Breast epithelium (tissue), 4 donors: ENCODE results near the gene SLC22A31. TPM values are rescaled to one million over a fixed set of nuclear protein-coding genes. Genes with fewer than 3 reads are reported as not detected.
A peak's percentile ranks its signal among the peaks of the same experiment; 100 is the strongest.

Experiments
- DNase-seq, 2 donors: peaks; one replicate each; pipeline ENCODE4 v3.0.0-alpha.2; 2019; ENCODE audit warnings: low spot score in 2 of 2
- H3K27ac ChIP-seq, 2 donors: fragments of 200-600 bp; sonication (generic) in 1 of 2; one replicate each; pipeline ENCODE4 v1.5.1; 2016 to 2019; ENCODE audit warnings: mild to moderate bottlenecking in 1 of 2
- H3K27me3 ChIP-seq, 2 donors: fragments of 200-600 bp; sonication (generic) in 1 of 2; one replicate each; pipeline versions ENCODE4 v1.5.1 to v1.6.0; 2017 to 2019; ENCODE audit warnings: control low read depth in 1 of 2, mild to moderate bottlenecking in 1 of 2
- H3K36me3 ChIP-seq: fragments of 200-600 bp; one replicate; pipeline ENCODE4 v1.5.1; 2019
- H3K4me1 ChIP-seq, 2 donors: fragments of 200-600 bp; sonication (generic); one replicate each; pipeline ENCODE4 v1.5.1; 2016 to 2019; ENCODE audit warnings: control low read depth in 1 of 2
- H3K4me3 ChIP-seq, 3 donors: fragments of 200-600 bp; sonication (generic); 1 replicate in 2 of 3; 2 replicates in 1 of 3; pipeline ENCODE4 v1.5.1; 2016 to 2019; ENCODE audit warnings: mild to moderate bottlenecking in 3 of 3, moderate library complexity in 2 of 3
- H3K9me3 ChIP-seq, 2 donors: fragments of 200-600 bp; sonication (generic) in 1 of 2; one replicate each; pipeline ENCODE4 v1.5.1; 2016 to 2019; ENCODE audit warnings: control low read depth in 1 of 2
- CTCF ChIP-seq, 3 donors: fragments of 450-650 bp; IDR thresholded peaks; one replicate each; pipeline ENCODE4 v1.5.1; 2016 to 2017; ENCODE audit warnings: antibody characterized with exemption in 3 of 3, mild to moderate bottlenecking in 3 of 3, moderate library complexity in 3 of 3
- POLR2A ChIP-seq: fragments of 450-650 bp; IDR thresholded peaks from one replicate; pipeline ENCODE4 v1.6.1; 2016; ENCODE audit warnings: antibody characterized with exemption, mild to moderate bottlenecking, moderate library complexity
- POLR2AphosphoS5 ChIP-seq, 3 donors: sonication (generic); formaldehyde crosslinking; IDR thresholded peaks; one replicate each; pipeline ENCODE4 v1.6.1; 2017; ENCODE audit warnings: antibody characterized with exemption in 3 of 3
- intact Hi-C: fragments of 100-400 bp; cut with DNase I; formaldehyde crosslinking; loops from one replicate; pipeline ENCODE4 v1.15.1; 2023; ENCODE audit warnings: low total_unique reads
- total RNA-seq, 3 donors: library from RNA; depleted of rRNA; stranded (reverse); fragments of >200 nt; gene quantifications; one replicate each; pipeline ENCODE4 v1.1.0, GENCODE V29; 2016

SLC22A31 gene
- total RNA-seq, 3 donors from 2014 or later = not detected

DNA sequence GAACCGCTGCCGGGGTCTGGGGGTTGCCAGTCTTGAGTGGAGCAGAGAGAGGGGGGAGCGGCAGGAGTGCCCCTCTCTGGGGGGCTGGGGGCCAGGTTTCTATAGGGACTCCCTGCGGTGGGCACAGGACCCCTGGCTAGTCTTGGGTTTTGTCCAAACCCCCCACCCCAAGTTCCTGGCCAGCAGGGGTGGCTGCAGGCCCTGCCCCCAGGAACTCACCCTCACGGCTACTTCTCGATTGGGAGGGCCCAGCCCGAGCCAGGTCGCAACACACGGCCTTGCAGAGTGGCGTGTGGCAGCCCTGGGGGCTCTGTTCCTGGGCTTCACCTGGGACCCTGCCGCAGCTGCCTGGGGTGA is 28.2 kb downstream of the SLC22A31 start:
- no peak for DNase-seq
- peaks cover 4 to 40% of the 10 kb centered on the region in 2 donors for H3K27me3 ChIP-seq
- H3K36me3 ChIP-seq = no peaks in the 10 kb centered on the region
- H3K4me1 ChIP-seq = peaks cover 0 to 21% of the 10 kb centered on the region in 2 donors
- intact Hi-C loops = loop anchor here (10.0 kb wide), 1 partner anchor 453 kb away; no protein-coding TSS in a partner anchor
- H3K4me3 ChIP-seq = no peak overlapping the region
- no peak for TF ChIP-seq POLR2AphosphoS5 (IDR thresholded peaks at IDR 0.05)
- no peaks in the 10 kb centered on the region for H3K9me3 ChIP-seq
- H3K27ac ChIP-seq = no peak overlapping the region

DNA sequence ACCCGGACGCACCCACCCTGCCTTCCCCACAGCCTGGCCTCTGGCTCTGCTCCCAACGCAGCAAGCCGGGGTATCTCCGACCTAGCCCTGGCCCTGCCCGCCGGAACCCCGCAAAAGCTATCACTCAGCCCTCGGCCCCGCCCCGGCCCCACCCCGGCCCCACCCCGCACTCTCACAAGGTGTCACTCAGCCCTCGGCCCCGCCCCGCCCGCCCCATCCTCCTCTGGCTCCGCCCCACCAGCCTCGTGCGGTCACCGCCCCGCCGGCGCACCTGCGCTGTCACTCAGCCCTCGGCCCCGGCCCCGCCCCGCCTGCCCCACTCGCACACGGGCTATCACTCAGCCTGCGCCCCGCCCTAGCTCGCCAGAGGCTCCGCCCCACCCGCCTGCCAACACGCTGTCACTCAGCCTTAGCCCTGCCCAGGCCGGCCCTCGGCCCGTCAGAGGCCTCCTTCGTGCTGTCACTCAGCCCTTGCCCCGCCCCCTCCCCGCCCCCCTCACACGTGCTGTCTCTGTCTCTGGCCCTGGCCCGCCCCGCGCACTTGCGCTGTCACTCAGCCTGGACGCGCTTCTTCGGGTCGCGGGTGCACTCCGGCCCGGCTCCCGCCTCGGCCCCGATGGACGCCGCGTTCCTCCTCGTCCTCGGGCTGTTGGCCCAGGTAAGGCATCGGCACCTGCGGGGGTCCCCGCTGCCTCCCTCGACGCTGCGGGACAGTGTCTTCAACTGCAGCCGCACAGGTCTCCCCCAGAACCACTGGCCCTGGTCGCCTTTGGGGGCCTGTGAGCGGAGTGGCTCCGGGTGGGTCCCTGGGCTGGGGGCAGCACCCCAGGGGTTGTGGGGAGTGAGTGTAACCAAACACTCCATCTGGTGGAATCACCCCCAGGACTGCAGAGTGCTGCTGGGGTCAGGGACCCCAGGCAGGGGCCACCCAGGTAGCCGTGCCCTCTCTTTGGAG is 28.8 kb downstream of the SLC22A31 start, which contains the start of gene CDH15:
TSS of gene CDH15 (plus strand) at position 533 of the 955 bp plus-strand sequence. CDS start at position 617, 84 bp downstream.
- intact Hi-C loops = loop anchor here (10.0 kb wide), 1 partner anchor 453 kb away; no protein-coding TSS in a partner anchor
- H3K9me3 ChIP-seq = no peaks in the 10 kb centered on the region
- TF ChIP-seq CTCF (IDR thresholded peaks at IDR 0.05) (no peak), POLR2AphosphoS5 (IDR thresholded peaks at IDR 0.05) (no peak), POLR2A (no peak)
- H3K27me3 ChIP-seq = peaks cover 4 to 38% of the 10 kb centered on the region in 2 donors
- peak within 1 kb of the TSS in 2 of 3 donors; percentile 44 to 64 for H3K4me3 ChIP-seq
- peaks cover 0 to 21% of the 10 kb centered on the region in 2 donors for H3K4me1 ChIP-seq
- DNase-seq = peak; percentile 94
- H3K36me3 ChIP-seq = no peaks in the 10 kb centered on the region
- no peak within 1 kb of the TSS for H3K27ac ChIP-seq

GRCh38 chr16:89170346-89171215 is 29.8 kb downstream of the SLC22A31 start:
- intact Hi-C loops = loop anchor here (10.0 kb wide), 1 partner anchor 454 kb away; no protein-coding TSS in a partner anchor
- Histone ChIP-seq H3K27ac (no peak overlapping the region), H3K4me1 (peaks cover 0 to 21% of the 10 kb centered on the region in 2 donors), H3K27me3 (peaks cover 4 to 32% of the 10 kb centered on the region in 2 donors), H3K4me3 (peak overlapping the region in 2 of 3 donors; percentile 44 to 64), H3K36me3 (no peaks in the 10 kb centered on the region), H3K9me3 (no peaks in the 10 kb centered on the region)
- DNase-seq = no peak
- TF ChIP-seq CTCF (IDR thresholded peaks at IDR 0.05) (no peak), POLR2A (no peak), POLR2AphosphoS5 (IDR thresholded peaks at IDR 0.05) (no peak)

DNA sequence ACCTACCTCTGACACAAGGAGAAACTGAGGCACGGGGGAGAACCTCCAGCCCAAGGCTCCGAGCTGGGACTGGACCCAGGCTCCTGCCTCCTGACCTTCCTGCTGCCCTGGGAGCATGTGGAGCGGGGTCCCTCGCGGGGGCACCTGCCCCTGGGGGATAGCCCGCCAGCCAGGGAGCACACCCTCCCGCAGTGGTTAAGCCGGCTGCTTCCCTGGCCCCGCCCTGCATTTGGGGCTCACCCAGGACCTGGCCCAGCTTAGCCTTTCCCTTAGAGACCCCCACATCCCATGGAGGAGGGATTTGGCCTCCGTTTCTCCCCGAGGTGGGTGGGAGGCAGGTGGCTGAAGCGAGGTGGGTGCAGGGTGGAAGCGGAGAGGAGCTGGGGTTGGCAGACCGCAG is 30.6 kb downstream of the SLC22A31 start:
- Histone ChIP-seq H3K36me3 (no peaks in the 10 kb centered on the region), H3K27me3 (peaks cover 4 to 32% of the 10 kb centered on the region in 2 donors), H3K27ac (no peak overlapping the region), H3K9me3 (no peaks in the 10 kb centered on the region), H3K4me1 (peaks cover 0 to 13% of the 10 kb centered on the region in 2 donors), H3K4me3 (no peak overlapping the region)
- no peak for TF ChIP-seq POLR2A
- DNase-seq = no peak
- intact Hi-C loops = loop anchor here (10.0 kb wide), 1 partner anchor 455 kb away; no protein-coding TSS in a partner anchor

DNA sequence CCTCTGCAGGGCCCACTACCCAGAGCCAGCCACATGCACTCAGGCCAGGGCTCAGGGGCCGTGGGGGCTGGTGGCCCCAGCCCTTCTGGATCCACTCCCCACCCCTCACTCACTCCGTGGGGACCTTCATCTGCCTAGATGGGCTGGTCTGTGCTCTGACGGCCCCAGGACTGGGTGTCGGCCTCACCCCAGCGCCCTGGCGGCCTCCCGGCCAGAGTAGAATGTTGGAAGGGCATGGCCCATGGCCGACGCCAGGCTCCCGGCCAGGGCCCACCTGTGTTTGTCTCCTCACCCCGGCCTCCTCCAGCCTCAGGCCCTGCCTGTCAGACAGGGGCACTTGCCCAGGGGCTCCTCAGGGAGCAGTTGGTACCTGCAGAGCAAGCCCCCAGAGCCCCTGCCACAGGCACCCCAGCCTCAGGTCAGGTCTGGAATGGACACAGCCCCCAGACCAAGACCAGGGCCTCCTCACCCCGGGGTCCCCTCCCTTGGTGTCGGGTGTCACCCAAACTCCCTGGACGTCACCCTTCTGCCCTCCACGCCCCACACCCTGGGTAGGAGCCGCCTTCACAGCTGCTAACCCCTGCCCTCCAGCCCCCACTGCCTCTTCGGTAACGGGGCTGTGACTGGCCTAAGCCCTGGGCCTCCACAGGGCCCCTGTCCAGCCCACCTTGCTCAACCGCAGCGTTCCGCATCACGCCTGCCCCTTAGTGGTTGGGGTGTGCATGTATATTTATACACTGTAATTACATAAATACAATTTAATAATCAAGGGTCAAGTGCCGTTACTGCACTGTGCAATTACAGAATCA is 31.8 kb downstream of the SLC22A31 start:
- Histone ChIP-seq H3K36me3 (no peaks in the 10 kb centered on the region), H3K9me3 (no peaks in the 10 kb centered on the region), H3K27ac (no peak overlapping the region), H3K4me3 (no peak overlapping the region), H3K4me1 (peaks cover 0 to 10% of the 10 kb centered on the region in 2 donors), H3K27me3 (peaks cover 4 to 32% of the 10 kb centered on the region in 2 donors)
- intact Hi-C loops = no loop called here
- TF ChIP-seq CTCF (IDR thresholded peaks at IDR 0.05) (no peak), POLR2A (no peak), POLR2AphosphoS5 (IDR thresholded peaks at IDR 0.05) (no peak)
- DNase-seq = no peak
